Measurements from ENCODE around the gene SLC9C2. TPM values are rescaled to one million over a fixed set of nuclear protein-coding genes. Genes with fewer than 3 reads are reported as not detected.

SLC9C2 gene
- total RNA-seq, 1 experiment from 2014 or later: not detected

- H2BK15ac ChIP-seq (ENCODE audit: low read depth, low read length): no peak overlapping the region
- H3K4me2 ChIP-seq (ENCODE audit: insufficient read depth, insufficient read length, low read length): no peak overlapping the region
- H3K79me2 ChIP-seq (ENCODE audit: insufficient read depth, low read length): no peaks in the 10 kb centered on the region
- no peaks in the 10 kb centered on the region for H3K23me2 ChIP-seq (ENCODE audit: insufficient read length, low read depth, low read length, poor library complexity, severe bottlenecking)
- H3K4me1 ChIP-seq (ENCODE audit: insufficient read depth, low read length): no peaks in the 10 kb centered on the region
- no peak overlapping the region for H3K56ac ChIP-seq (ENCODE audit: insufficient read length, low read depth, low read length)
- H4K8ac ChIP-seq (replicated peaks; ENCODE audit: insufficient read length, low read depth, low read length): no peak overlapping the region
- Mint-ChIP-seq H3K4me3 (no peak overlapping the region), H3K36me3 (ENCODE audit: insufficient read depth in 1 of 3, low read depth in 3 of 3) (no peaks in the 10 kb centered on the region; a peak in 2 of 7 replicates), H3K27ac (no peak overlapping the region), H3K27me3 (ENCODE audit: low read depth) (no peaks in the 10 kb centered on the region), H3K4me1 (peaks cover 0 to 2% of the 10 kb centered on the region in 2 experiments; a peak in 1 of 4 replicates), H3K9me3 (peaks cover 0 to 6% of the 10 kb centered on the region in 2 experiments; a peak in 3 of 5 replicates)
- H4K20me1 ChIP-seq (ENCODE audit: control insufficient read depth, insufficient read depth, insufficient read length): no peaks in the 10 kb centered on the region
- H4K91ac ChIP-seq (ENCODE audit: insufficient read length, low read depth, low read length): no peak overlapping the region
- H3K9me3 ChIP-seq (ENCODE audit: control insufficient read depth, low read depth, low read length): no peaks in the 10 kb centered on the region
- H2BK120ac ChIP-seq (ENCODE audit: low read depth, low read length, poor library complexity, severe bottlenecking): no peak overlapping the region
- TF ChIP-seq, protein P1, sequence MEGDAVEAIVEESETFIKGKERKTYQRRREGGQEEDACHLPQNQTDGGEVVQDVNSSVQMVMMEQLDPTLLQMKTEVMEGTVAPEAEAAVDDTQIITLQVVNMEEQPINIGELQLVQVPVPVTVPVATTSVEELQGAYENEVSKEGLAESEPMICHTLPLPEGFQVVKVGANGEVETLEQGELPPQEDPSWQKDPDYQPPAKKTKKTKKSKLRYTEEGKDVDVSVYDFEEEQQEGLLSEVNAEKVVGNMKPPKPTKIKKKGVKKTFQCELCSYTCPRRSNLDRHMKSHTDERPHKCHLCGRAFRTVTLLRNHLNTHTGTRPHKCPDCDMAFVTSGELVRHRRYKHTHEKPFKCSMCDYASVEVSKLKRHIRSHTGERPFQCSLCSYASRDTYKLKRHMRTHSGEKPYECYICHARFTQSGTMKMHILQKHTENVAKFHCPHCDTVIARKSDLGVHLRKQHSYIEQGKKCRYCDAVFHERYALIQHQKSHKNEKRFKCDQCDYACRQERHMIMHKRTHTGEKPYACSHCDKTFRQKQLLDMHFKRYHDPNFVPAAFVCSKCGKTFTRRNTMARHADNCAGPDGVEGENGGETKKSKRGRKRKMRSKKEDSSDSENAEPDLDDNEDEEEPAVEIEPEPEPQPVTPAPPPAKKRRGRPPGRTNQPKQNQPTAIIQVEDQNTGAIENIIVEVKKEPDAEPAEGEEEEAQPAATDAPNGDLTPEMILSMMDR (conservative IDR thresholded peaks at IDR 0.05): no peak
- no peak overlapping the region for H2BK20ac ChIP-seq (ENCODE audit: low read depth, low read length, poor library complexity, severe bottlenecking)
- H3K23ac ChIP-seq (ENCODE audit: insufficient read length, low read depth, low read length): no peak overlapping the region
- H2AK5ac ChIP-seq (ENCODE audit: insufficient read length, low read length): no peak overlapping the region
- H3K27me3 ChIP-seq (ENCODE audit: insufficient read depth, low read length): no peaks in the 10 kb centered on the region
- H2AFZ ChIP-seq (ENCODE audit: low read length): no peak overlapping the region
- no peaks in the 10 kb centered on the region for H3K79me1 ChIP-seq (ENCODE audit: insufficient read depth, low read depth, low read length, poor library complexity, severe bottlenecking)
- H2BK12ac ChIP-seq (ENCODE audit: insufficient read length, low read depth, low read length): no peak overlapping the region
- no peak overlapping the region for H4K5ac ChIP-seq (ENCODE audit: insufficient read length, low read depth, low read length)
- H3T11ph ChIP-seq (ENCODE audit: low read length): no peak overlapping the region
- no peak for DNase-seq
- H3K14ac ChIP-seq (ENCODE audit: insufficient read depth, low read length): no peak overlapping the region
- no peak overlapping the region for H3K27ac ChIP-seq (ENCODE audit: insufficient read length, low read depth, low read length)
- H3K18ac ChIP-seq (ENCODE audit: insufficient read length, low read depth, low read length): no peak overlapping the region
- no peak overlapping the region for H3K9ac ChIP-seq (ENCODE audit: extremely low read depth, insufficient read length, low read length)
- H3K4ac ChIP-seq (ENCODE audit: low read depth, low read length): no peak overlapping the region
- H2BK5ac ChIP-seq (ENCODE audit: insufficient read length, low read length): no peak overlapping the region
Observed at GRCh38 chr1:173627269-173627668, 24.4 kb upstream of the SLC9C2 start.
